GM12865 (cell line): ENCODE measurements around the gene CYP3A4.
"Not testable (repeated sequence)": the region's sequence is repeated elsewhere in the genome, so short reads cannot be mapped to it uniquely, and the experiment has no call there.

Experiments used
- DNase-seq: peaks from one replicate; pipeline ENCODE4 v3.0.0; 2010; ENCODE audit warnings: low read depth
- H3K4me3 ChIP-seq: 2 replicates; pipeline ENCODE4 v1.5.1; 2011; ENCODE audit warnings: mild to moderate bottlenecking, low read depth, low read length, control low read depth
- CTCF ChIP-seq: IDR thresholded peaks from 2 replicates; pipeline ENCODE4 v1.5.1; 2011; ENCODE audit warnings: low read length, control low read depth, low read depth, inconsistent platforms; ENCODE audit not compliant: insufficient read depth; ENCODE audit errors: missing control alignments

CYP3A4 gene

GRCh38 chr7:99806839-99807478 is 23.0 kb upstream of the CYP3A4 start:
- no peak for TF ChIP-seq CTCF

GRCh38 chr7:99805641-99806040 is 21.7 kb upstream of the CYP3A4 start:
- no peak for TF ChIP-seq CTCF
- no peak overlapping the region for H3K4me3 ChIP-seq
- DNase-seq = no peak

More at GRCh38 chr7:99806839-99807478, 23.0 kb upstream of the CYP3A4 start:
- DNase-seq = no peak
- no peak overlapping the region for H3K4me3 ChIP-seq

GRCh38 chr7:99803118-99803517 is 19.1 kb upstream of the CYP3A4 start:
- not testable (repeated sequence) for DNase-seq

GRCh38 chr7:99801407-99801806 is 17.4 kb upstream of the CYP3A4 start:
- DNase-seq, H3K4me3 ChIP-seq: not testable (repeated sequence)

More at GRCh38 chr7:99803118-99803517, 19.1 kb upstream of the CYP3A4 start:
- H3K4me3 ChIP-seq = not testable (repeated sequence)

- no peak overlapping the region for H3K4me3 ChIP-seq
- no peak for DNase-seq
- no peak for TF ChIP-seq CTCF
Measured at GRCh38 chr7:99798972-99799371, 15.0 kb upstream of the CYP3A4 start.

- DNase-seq = not testable (repeated sequence)
Measured at GRCh38 chr7:99795864-99796263, 11.9 kb upstream of the CYP3A4 start.

GRCh38 chr7:99794585-99795502 is 10.9 kb upstream of the CYP3A4 start:
- H3K4me3 ChIP-seq = no peak overlapping the region
- no peak for DNase-seq
- TF ChIP-seq CTCF = no peak

More at GRCh38 chr7:99795864-99796263, 11.9 kb upstream of the CYP3A4 start:
- H3K4me3 ChIP-seq = not testable (repeated sequence)

- no peak overlapping the region for H3K4me3 ChIP-seq
- no peak for TF ChIP-seq CTCF
- DNase-seq = no peak
Measured at GRCh38 chr7:99793443-99793842, 9.5 kb upstream of the CYP3A4 start.
